GM23248 (cell line): ENCODE data around the gene TNFSF13. TPM values are rescaled to one million over a fixed set of nuclear protein-coding genes. Genes with fewer than 3 reads are reported as not detected.

Experiments used
- DNase-seq: peaks from one replicate; pipeline ENCODE4 v3.0.0-alpha.2; 2015
- H2AFZ ChIP-seq: fragments of 200-600 bp; sonication (generic); 2 replicates; pipeline ENCODE4 v1.6.1; 2016; ENCODE audit warnings: antibody characterized with exemption
- H3F3A ChIP-seq: fragments of 200-600 bp; sonication (generic); 2 replicates; pipeline ENCODE4 v1.6.1; 2016; ENCODE audit warnings: mild to moderate bottlenecking, antibody characterized with exemption, mixed run types; ENCODE audit not compliant: insufficient read depth
- H3K27ac ChIP-seq: fragments of 200-600 bp; sonication (generic); 2 replicates; pipeline ENCODE4 v1.5.1; 2016; ENCODE audit warnings: mild to moderate bottlenecking
- H3K27me3 ChIP-seq: fragments of 200-600 bp; sonication (generic); replicated peaks from 2 replicates; pipeline ENCODE4 v1.6.1; 2016; ENCODE audit warnings: mild to moderate bottlenecking; ENCODE audit not compliant: insufficient read depth
- H3K36me3 ChIP-seq: fragments of 200-600 bp; sonication (generic); 2 replicates; pipeline ENCODE4 v1.6.1; 2016; ENCODE audit warnings: low read depth, mild to moderate bottlenecking
- H3K4me1 ChIP-seq: fragments of 200-600 bp; sonication (generic); 2 replicates; pipeline ENCODE4 v1.6.1; 2016; ENCODE audit warnings: mild to moderate bottlenecking; ENCODE audit not compliant: insufficient read depth
- H3K4me2 ChIP-seq: fragments of 200-600 bp; sonication (generic); one replicate; pipeline ENCODE4 v1.6.1; 2016; ENCODE audit warnings: mild to moderate bottlenecking; ENCODE audit not compliant: unreplicated experiment
- H3K4me3 ChIP-seq: fragments of 200-600 bp; sonication (generic); 2 replicates; pipeline ENCODE4 v1.5.1; 2016; ENCODE audit warnings: mild to moderate bottlenecking
- H3K79me2 ChIP-seq: fragments of 200-600 bp; sonication (generic); 2 replicates; pipeline ENCODE4 v1.6.1; 2016; ENCODE audit warnings: mild to moderate bottlenecking; ENCODE audit not compliant: insufficient read depth
- H3K9ac ChIP-seq: fragments of 200-600 bp; sonication (generic); 2 replicates; pipeline ENCODE4 v1.6.1; 2016; ENCODE audit warnings: mild to moderate bottlenecking
- H3K9me2 ChIP-seq: fragments of 200-600 bp; sonication (generic); 2 replicates; pipeline ENCODE4 v1.6.1; 2016; ENCODE audit warnings: mixed run types, mild to moderate bottlenecking, moderate library complexity; ENCODE audit not compliant: insufficient read depth
- H3K9me3 ChIP-seq: fragments of 200-600 bp; sonication (generic); one replicate; pipeline ENCODE4 v1.6.1; 2017; ENCODE audit warnings: low read depth
- H4K20me1 ChIP-seq: fragments of 200-600 bp; sonication (generic); 2 replicates; pipeline ENCODE4 v1.6.0; 2016; ENCODE audit not compliant: insufficient read depth
- EZH2 ChIP-seq: fragments of 200-600 bp; sonication (generic); IDR thresholded peaks from 2 replicates; pipeline ENCODE4 v1.6.1; 2018; ENCODE audit warnings: antibody characterized with exemption, mild to moderate bottlenecking; ENCODE audit not compliant: insufficient read depth, poor library complexity, severe bottlenecking
- EZH2phosphoT487 ChIP-seq: fragments of 200-600 bp; sonication (generic); IDR thresholded peaks from 2 replicates; pipeline ENCODE4 v1.6.1; 2018; ENCODE audit warnings: antibody characterized with exemption, moderate library complexity, mild to moderate bottlenecking, low read depth; ENCODE audit not compliant: insufficient read depth
- WGBS, 2 experiments: methylation state at CpG; one replicate each; pipeline ENCODE4 v1.1.6; 2015 to 2017; ENCODE audit warnings: low lambda C conversion rate in 2 of 2, low coverage in 1 of 2; ENCODE audit errors: missing lambda C conversion rate in 2 of 2; 5-methylcytosine and 5-hydroxymethylcytosine counted together
- in situ Hi-C: fragments of 300-500 bp; cut with MboI; formaldehyde crosslinking; loops from 2 replicates; pipeline ENCODE4 v1.15.0; 2020
- polyA plus RNA-seq: library from polyadenylated mRNA; unstranded; fragments of >200 nt; fragmentation: Nextera tagmentation; extraction: Ambion mirVana; gene quantifications from 2 replicates; pipeline ENCODE4 v1.2.1, GENCODE V29; 2016
- total RNA-seq: library from RNA; depleted of rRNA; stranded (reverse); fragments of >200 nt; shearing (Covaris generic); gene quantifications from 2 replicates; pipeline ENCODE4 v1.2.3, GENCODE V29; 2014

TNFSF13 gene
- total and polyA plus RNA-seq, 2 experiments from 2014 or later = 1.4 TPM; not detected in 1

DNA sequence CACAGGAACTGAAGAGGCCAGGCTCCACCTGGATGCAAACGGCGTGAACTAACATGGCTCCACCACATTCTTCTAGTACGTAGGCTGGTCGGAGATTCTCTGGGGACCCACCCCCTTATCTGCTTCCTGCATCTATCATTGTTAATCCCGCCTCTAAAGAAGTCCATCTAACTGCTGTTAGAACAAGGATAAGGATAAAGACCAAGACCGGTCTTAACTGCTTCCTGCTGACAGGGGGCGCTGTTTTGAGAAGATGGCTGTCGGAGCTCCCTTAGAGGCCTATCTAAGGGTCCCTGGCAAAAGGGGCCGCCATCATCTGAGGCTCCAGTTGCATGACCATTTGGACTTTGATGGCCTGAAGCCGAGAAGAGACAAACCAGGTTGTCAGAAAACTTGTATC, 35.5 kb upstream of the TNFSF13 start:
- DNase-seq = peak; percentile 30
- 50 to 56% methylated on average over 10 of the region's 10 CpGs for WGBS, 2 experiments
- in situ Hi-C loops = no loop called here

DNA sequence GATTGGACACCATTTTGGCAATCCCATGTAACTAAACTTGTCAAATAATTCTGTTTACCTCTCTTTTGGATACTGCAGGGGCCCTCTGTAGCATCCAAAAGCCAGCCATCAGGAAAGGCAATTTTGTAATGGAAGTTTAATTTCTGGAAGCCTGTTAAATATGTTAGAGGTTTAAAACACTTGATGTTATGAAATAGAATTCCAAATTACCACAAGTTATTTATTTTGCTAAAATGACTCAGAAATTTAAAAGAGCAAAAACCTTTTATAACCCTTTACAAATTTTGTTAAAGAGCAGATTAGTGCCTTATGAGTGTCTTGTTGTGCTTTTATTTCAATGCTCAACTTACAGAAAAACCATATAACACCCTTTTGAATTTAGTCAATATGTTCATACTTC, 29.7 kb upstream of the TNFSF13 start:
- Histone ChIP-seq H3K9me2 (no peaks in the 10 kb centered on the region), H2AFZ (no peak overlapping the region), H3K9ac (no peak overlapping the region), H3K27me3 (no peaks in the 10 kb centered on the region), H4K20me1 (no peaks in the 10 kb centered on the region), H3K4me3 (no peak overlapping the region), H3K36me3 (no peaks in the 10 kb centered on the region), H3K4me2 (no peak overlapping the region), H3K4me1 (no peaks in the 10 kb centered on the region), H3F3A (no peaks in the 10 kb centered on the region), H3K27ac (no peak overlapping the region), H3K79me2 (no peaks in the 10 kb centered on the region), H3K9me3 (peaks cover 5% of the 10 kb centered on the region)
- TF ChIP-seq EZH2 (no peak), EZH2phosphoT487 (no peak)
- in situ Hi-C loops = no loop called here
- no peak for DNase-seq

More for the DNA sequence above, 35.5 kb upstream of the TNFSF13 start:
- no peaks in the 10 kb centered on the region for H3F3A ChIP-seq
- no peaks in the 10 kb centered on the region for H3K27me3 ChIP-seq
- H4K20me1 ChIP-seq = no peaks in the 10 kb centered on the region
- no peaks in the 10 kb centered on the region for H3K9me3 ChIP-seq
- H3K4me1 ChIP-seq = no peaks in the 10 kb centered on the region
- H2AFZ ChIP-seq = no peak overlapping the region
- H3K79me2 ChIP-seq = no peaks in the 10 kb centered on the region
- H3K4me3 ChIP-seq = no peak overlapping the region
- no peaks in the 10 kb centered on the region for H3K9me2 ChIP-seq
- no peaks in the 10 kb centered on the region for H3K36me3 ChIP-seq
- no peak overlapping the region for H3K9ac ChIP-seq
- no peak overlapping the region for H3K4me2 ChIP-seq
- TF ChIP-seq EZH2phosphoT487 (no peak), EZH2 (no peak)
- no peak overlapping the region for H3K27ac ChIP-seq

DNA sequence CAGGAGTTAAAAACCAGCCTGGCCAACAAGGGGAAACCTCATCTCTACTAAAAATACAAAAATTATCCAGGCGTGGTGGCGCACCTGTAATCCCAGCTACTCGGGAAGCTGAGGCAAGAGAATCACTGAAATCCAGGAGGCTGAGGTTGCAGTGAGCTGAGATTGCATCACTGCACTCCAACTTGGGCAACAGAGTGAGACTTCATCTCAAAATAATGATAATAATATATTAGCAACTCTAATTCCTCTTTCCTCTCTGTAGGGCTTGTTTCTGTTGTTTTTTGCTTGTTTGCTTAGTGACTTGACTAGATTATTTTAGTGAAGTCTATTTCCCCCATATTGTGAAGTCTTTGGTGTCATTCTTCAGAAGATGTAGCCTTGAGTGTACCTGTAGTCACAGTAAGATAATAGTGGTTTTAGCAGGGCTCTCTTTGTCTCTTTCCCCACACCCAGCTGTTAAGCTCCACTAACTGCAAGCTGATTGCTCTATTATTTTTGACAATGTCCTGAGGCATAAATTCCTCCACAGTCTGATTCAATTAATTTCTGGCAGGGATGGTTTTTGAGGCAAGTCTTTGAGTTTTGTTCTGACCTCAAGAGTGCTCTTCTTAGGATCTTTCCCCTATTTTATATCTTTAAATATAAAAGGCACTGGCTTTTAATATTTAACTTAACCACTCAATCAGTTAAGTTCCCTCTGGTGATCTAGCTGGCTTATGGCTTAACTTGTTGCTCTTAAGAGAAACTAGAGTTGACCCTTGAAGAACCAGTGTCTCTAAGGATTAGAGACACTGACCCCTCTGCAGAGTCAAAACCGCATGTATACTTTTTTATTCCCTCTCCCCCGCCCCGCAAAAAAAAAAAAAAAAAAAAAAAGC, 28.3 kb upstream of the TNFSF13 start:
- no peaks in the 10 kb centered on the region for H4K20me1 ChIP-seq
- no peaks in the 10 kb centered on the region for H3K27me3 ChIP-seq
- no peak overlapping the region for H3K4me2 ChIP-seq
- no peaks in the 10 kb centered on the region for H3K4me1 ChIP-seq
- no peak overlapping the region for H3K4me3 ChIP-seq
- no peak for DNase-seq
- peaks cover 5% of the 10 kb centered on the region for H3K9me3 ChIP-seq
- 56 to 66% methylated on average over 4 to 6 of the region's 6 CpGs for WGBS, 2 experiments
- TF ChIP-seq EZH2phosphoT487 = no peak
- no peak for TF ChIP-seq EZH2
- no peaks in the 10 kb centered on the region for H3K36me3 ChIP-seq
- no peak overlapping the region for H3K27ac ChIP-seq
- H3K9ac ChIP-seq = no peak overlapping the region
- H3K9me2 ChIP-seq = no peaks in the 10 kb centered on the region
- in situ Hi-C loops = no loop called here
- H3F3A ChIP-seq = no peaks in the 10 kb centered on the region
- H3K79me2 ChIP-seq = no peaks in the 10 kb centered on the region
- H2AFZ ChIP-seq = no peak overlapping the region

DNA sequence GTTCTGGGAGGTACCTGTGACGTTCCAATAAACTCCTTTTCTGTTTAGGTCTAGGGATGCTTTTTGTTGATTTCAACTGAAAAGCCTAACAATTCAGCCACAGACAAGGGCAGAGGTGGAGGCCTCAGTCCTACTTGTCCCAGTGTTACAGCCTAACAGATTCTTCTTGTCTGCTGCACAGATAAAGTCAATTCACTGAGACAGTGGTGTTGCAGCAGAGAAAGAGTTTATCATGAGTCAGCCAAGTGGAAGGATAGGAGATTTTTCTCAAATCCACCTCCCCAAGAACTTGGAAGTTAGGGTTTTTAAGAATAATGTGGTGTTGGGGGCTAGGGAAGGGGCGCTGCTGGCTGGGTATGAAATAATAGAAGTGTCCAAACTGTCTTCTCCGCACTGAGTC, 20.5 kb upstream of the TNFSF13 start:
- no peaks in the 10 kb centered on the region for H3F3A ChIP-seq
- H3K4me2 ChIP-seq = no peak overlapping the region
- DNase-seq = no peak
- no peak overlapping the region for H3K27ac ChIP-seq
- no peaks in the 10 kb centered on the region for H3K36me3 ChIP-seq
- H3K9me2 ChIP-seq = no peaks in the 10 kb centered on the region
- H4K20me1 ChIP-seq = no peaks in the 10 kb centered on the region
- WGBS, 2 experiments = 77 to 79% methylated on average over 3 of the region's 3 CpGs
- H3K9me3 ChIP-seq = no peaks in the 10 kb centered on the region
- H3K9ac ChIP-seq = no peak overlapping the region
- no peaks in the 10 kb centered on the region for H3K27me3 ChIP-seq
- no peak overlapping the region for H2AFZ ChIP-seq
- no peaks in the 10 kb centered on the region for H3K79me2 ChIP-seq
- in situ Hi-C loops = no loop called here
- H3K4me3 ChIP-seq = no peak overlapping the region
- no peak for TF ChIP-seq EZH2phosphoT487
- no peak for TF ChIP-seq EZH2
- H3K4me1 ChIP-seq = no peaks in the 10 kb centered on the region
